GM19240 (cell line): ENCODE data around the gene ITGA2.

Experiments
- DNase-seq: peaks from one replicate; pipeline ENCODE4 v3.0.0; 2011; ENCODE audit warnings: low spot score; ENCODE audit not compliant: insufficient read length

Gene ITGA2

GRCh38 chr5:53055365-53055764 is 66.2 kb downstream of the ITGA2 start:
- DNase-seq = no peak

- no peak for DNase-seq
Measured at GRCh38 chr5:53059281-53059680, 70.1 kb downstream of the ITGA2 start.

DNA sequence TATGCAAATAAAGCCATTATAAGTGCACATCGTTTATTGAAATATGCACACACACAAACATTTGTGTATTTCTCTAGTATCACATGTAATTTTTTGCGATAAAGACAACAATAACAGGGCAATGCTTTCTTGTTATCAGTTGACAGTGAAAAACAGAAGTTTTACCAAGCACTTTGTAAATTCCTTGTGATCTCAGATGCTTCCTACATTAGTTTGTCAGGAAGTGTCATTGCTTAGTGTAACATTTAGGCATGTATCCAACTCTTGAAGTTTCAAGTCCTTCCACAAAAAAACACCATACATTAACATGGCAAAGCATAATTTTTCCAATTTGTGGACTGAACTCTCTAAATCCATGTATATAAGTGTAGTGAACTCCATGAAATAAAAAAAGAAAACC is 74.0 kb downstream of the ITGA2 start:
- no peak for DNase-seq

- DNase-seq = no peak
Measured at GRCh38 chr5:53063791-53064190, 74.6 kb downstream of the ITGA2 start.

DNA sequence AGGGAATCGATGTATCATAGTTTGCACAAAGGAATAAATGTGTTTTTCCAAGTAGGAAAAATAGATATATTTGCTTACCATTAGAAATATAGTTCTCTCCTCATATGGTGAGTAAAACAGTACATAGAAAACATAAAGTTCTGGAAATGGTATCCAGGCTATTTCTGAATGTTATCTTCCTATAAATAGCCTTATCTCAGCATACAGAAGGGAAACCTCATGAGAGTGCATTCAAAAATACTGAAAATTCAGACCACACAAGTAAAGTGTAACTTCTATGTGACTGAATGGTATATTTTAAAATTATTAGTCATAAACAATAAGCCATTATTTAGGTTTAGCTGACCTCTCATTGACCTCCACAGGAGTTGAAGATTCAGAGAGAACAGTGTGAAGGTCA is 76.9 kb downstream of the ITGA2 start:
- DNase-seq = no peak

DNA sequence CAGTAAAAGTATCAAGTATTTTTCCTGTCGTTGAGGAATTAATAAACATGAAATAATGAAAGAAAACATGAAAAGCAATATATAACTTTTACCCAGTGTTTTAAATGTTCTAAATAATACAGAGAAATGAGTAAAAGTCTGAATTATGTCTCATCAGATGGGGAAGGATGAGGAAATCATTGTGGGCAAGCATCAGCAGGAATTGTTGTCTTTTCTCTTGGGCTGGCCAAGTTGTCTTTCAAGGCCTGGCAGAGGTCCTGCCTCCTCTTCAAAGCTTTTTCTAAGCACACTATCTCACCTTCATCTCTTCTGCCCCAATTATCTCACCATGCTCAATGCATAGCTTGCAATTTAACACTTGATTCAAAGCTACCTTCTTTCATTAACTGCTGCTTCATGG is 78.5 kb downstream of the ITGA2 start:
- DNase-seq = no peak

DNA sequence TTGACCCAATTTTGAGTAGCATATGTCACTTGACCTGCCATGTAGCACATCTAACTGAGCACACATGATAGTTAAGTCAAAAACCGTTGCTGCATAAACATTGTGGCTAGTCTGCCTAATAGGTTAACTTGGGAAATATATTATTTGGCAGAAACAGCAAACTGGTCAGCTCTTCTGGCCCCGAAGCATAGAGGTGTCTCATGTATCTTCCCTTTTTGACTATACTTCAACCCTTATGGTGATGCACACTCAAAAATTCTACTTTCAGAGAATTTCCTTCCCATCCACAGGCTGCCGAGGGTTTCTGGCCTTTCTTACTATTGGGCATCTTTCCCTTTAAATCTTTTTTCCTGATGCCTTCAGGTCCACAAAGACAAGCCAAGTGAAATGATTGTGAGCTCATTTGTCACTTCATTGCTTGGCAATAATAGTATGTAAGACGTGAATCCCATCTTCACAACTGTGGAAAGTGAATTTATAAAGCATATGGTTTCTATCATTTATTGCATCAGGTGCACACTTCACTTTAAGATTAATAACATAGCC is 79.2 kb downstream of the ITGA2 start:
- no peak for DNase-seq

DNA sequence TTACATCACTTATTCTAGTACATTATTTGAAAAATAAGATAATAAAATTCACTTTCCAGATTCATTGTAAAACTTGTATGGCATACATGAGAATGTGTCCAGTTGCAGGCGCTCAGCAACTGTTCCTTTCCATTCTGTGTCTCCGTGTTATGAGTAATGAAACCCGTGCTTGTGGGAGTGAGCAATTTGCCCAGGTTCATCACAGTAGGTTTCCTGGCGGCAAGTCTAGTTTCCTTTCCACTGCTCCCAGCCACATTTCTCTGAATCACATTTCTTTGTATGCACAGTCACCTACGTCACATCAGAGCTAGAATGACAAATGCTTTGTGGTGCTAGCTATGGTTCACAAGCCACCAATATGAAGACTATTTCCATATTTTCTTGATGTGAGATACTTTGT is 80.5 kb downstream of the ITGA2 start:
- DNase-seq = no peak

DNA sequence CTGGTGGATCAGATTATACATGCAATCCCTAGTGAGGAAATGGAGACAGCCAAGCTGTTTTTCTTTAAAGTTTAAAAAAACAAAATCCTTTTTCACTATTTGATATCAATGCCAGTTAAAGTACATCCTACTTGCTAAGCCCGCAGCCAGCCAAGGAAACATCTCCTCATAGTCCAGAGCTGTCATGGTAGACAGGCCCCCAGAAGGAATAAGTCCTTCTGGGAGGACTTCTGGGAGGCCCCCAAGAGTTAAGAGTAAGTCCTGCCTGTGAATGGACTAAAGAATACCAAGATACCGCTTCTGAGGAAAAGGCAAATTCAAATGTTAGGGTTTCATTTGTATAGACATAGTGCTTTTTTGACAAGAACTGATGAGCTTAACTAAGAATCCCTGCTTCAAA is 82.1 kb downstream of the ITGA2 start:
- DNase-seq = no peak

DNA sequence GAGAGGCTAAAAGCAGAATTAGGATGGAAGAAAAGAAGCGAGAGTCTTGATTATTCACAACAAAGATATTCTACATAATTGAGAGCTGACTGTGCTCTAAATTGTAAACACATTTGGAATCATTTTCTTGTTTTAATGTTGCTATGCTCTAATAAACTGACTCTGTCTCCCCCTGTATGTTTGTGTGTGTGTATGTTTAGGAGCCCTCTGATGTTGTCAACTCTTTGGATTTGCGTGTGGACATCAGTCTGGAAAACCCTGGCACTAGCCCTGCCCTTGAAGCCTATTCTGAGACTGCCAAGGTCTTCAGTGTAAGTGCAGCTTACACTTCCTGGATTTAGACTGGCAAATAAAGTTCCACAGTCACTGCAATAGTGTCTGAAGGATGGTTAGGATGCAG is 82.6 kb downstream of the ITGA2 start:
- no peak for DNase-seq

GRCh38 chr5:53073348-53073747 is 84.2 kb downstream of the ITGA2 start:
- DNase-seq = no peak

GRCh38 chr5:53076014-53076583 is 86.9 kb downstream of the ITGA2 start:
- no peak for DNase-seq

GRCh38 chr5:53080271-53080670 is 91.1 kb downstream of the ITGA2 start:
- no peak for DNase-seq

DNA sequence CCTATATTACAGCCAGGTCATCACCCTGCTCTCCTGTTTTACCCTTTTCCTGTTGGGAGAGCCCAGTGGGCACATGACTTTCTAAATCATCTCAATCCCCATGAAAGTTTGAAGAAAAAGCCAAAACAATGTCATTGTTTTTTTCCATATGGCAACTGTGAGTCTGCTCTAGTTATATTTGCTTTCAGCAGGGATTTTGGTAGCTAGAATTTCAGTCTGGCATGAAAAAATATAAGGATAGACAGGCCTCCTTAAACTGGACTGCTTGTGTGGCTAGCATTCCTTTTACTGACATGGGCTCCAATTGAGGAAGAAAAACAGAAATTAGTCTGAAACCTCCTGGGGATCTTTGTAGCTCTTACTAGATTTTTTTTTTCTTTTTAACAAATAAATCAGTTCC is 94.8 kb downstream of the ITGA2 start:
- DNase-seq = no peak

- DNase-seq = no peak
Measured at GRCh38 chr5:53084546-53085255, 95.5 kb downstream of the ITGA2 start.

GRCh38 chr5:53087171-53087570 is 98.0 kb downstream of the ITGA2 start:
- DNase-seq = no peak

DNA sequence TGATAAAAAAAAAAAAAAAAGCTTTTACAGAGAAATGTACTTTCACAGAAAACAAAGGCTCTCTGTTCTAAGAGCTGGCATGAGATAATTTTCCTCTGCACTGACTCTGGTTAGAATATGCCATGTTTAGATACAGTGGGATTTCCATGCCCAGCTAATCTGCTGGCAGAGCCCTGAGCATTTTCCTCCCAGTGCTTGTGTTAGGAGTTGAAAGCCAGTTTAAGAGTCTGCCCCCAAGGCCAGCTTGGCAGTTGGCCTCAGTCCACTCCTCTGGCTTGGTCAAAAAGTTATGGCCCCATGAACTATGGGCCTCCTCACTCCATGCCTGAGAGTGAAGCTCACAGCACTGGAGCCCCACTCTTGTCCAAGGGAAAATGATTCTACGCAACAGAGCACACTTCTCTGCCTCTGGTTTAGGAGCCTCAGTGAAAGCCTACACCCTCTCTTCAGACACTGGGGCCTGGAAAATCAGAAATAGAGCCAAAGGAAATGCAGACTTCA is 98.5 kb downstream of the ITGA2 start:
- no peak for DNase-seq

GRCh38 chr5:53089481-53089991 is 100.4 kb downstream of the ITGA2 start:
- no peak for DNase-seq

DNA sequence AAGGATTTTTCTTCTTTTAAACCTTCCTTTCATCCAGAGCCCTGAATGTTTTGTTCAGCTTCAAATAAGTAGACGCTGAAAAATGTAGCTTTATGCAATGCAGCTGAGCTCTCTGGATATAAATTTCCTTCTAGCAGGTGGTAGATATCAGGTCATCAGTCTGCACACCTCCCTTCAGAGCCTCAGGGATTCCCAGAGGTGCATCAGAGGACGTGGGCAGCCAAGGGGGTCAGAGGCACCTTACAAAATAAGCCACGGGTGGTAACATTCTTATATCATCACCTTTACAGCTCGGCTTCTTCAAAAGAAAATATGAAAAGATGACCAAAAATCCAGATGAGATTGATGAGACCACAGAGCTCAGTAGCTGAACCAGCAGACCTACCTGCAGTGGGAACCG is 101.1 kb downstream of the ITGA2 start:
- DNase-seq = no peak

- DNase-seq = no peak
Measured at GRCh38 chr5:53091289-53091688, 102.1 kb downstream of the ITGA2 start.

GRCh38 chr5:53092242-53092641 is 103.1 kb downstream of the ITGA2 start:
- no peak for DNase-seq

DNA sequence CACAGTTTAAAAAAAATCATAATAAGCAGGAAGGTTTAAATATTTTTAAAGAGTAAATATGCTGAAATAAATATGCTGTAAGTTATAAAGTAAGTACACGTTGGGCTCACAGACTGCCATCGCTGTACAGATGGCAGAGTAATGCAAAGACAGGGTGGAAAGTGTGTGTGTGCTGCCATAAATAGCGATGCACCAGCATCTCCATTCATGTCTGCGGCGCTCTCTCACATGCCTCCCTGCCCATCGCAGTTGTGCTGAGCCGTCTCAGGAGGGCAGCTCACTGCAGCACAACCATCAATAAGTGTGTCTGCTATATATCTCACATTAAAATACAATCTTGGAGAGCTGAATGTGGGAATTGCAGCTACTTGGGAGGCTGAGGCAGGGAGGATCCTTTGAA is 106.1 kb downstream of the ITGA2 start:
- DNase-seq = no peak
